Measurements from ENCODE around the gene TIAM1.

The TIAM1 gene

GRCh38 chr21:31278511-31279130 is 65.4 kb downstream of the TIAM1 start:
- H3K4me3 ChIP-seq (ENCODE audit: low read depth, low read length) = no peak overlapping the region
- no peak for TF ChIP-seq CTCF (IDR thresholded peaks at IDR 0.05; ENCODE audit: low read depth, low read length)

GRCh38 chr21:31276663-31277062 is 67.4 kb downstream of the TIAM1 start:
- no peak overlapping the region for H3K4me3 ChIP-seq (ENCODE audit: low read depth, low read length)
- no peak for TF ChIP-seq CTCF (IDR thresholded peaks at IDR 0.05; ENCODE audit: low read depth, low read length)

- TF ChIP-seq CTCF (IDR thresholded peaks at IDR 0.05; ENCODE audit: low read depth, low read length) = no peak
- H3K4me3 ChIP-seq (ENCODE audit: low read depth, low read length) = no peak overlapping the region
These were observed 68.2 kb downstream of the TIAM1 start for GRCh38 chr21:31275901-31276300.

- H3K4me3 ChIP-seq (ENCODE audit: low read depth, low read length) = no peak overlapping the region
- no peak for TF ChIP-seq CTCF (IDR thresholded peaks at IDR 0.05; ENCODE audit: low read depth, low read length)
These were observed 70.8 kb downstream of the TIAM1 start for GRCh38 chr21:31273278-31273677.

- TF ChIP-seq CTCF (IDR thresholded peaks at IDR 0.05; ENCODE audit: low read depth, low read length) = no peak
- no peak overlapping the region for H3K4me3 ChIP-seq (ENCODE audit: low read depth, low read length)
These were observed 76.0 kb downstream of the TIAM1 start for GRCh38 chr21:31268090-31268489.

- no peak overlapping the region for H3K4me3 ChIP-seq (ENCODE audit: low read depth, low read length)
- TF ChIP-seq CTCF (IDR thresholded peaks at IDR 0.05; ENCODE audit: low read depth, low read length) = no peak
These were observed 76.4 kb downstream of the TIAM1 start for GRCh38 chr21:31267644-31268043.

GRCh38 chr21:31266241-31266640 is 77.8 kb downstream of the TIAM1 start:
- H3K4me3 ChIP-seq (ENCODE audit: low read depth, low read length) = no peak overlapping the region
- TF ChIP-seq CTCF (IDR thresholded peaks at IDR 0.05; ENCODE audit: low read depth, low read length) = no peak

All from WI38 (cell line).